Psoas muscle (tissue), 8 donors: Measurements from ENCODE around the gene BICC1. TPM values are rescaled to one million over a fixed set of nuclear protein-coding genes. Genes with fewer than 3 reads are reported as not detected.

Experiments used
- ATAC-seq, 4 donors: fragments of 200-7000 bp; cut with Tn5 transposase; one replicate each; pipeline ENCODE4 v1.9.1; 2020; ENCODE audit warnings: moderate library complexity in 3 of 4, mild to moderate bottlenecking in 2 of 4
- DNase-seq, 2 donors: peaks; one replicate each; pipeline ENCODE4 v3.0.0-alpha.2; 2020
- H3K27ac ChIP-seq: fragments of 200-600 bp; one replicate; pipeline ENCODE4 v1.8.0; 2022
- H3K27me3 ChIP-seq, 3 donors: fragments of 200-600 bp in 1 of 3; one replicate each; pipeline versions ENCODE4 v1.6.1 to v1.8.0; 2013 to 2022; ENCODE audit warnings: low read length in 2 of 3, mild to moderate bottlenecking in 2 of 3, moderate library complexity in 1 of 3; ENCODE audit not compliant: insufficient read depth in 3 of 3
- H3K36me3 ChIP-seq, 2 donors: fragments of 200-600 bp in 1 of 2; one replicate each; pipeline versions ENCODE4 v1.6.1 to v1.8.0; 2013 to 2022; ENCODE audit warnings: low read depth in 1 of 2, mild to moderate bottlenecking in 1 of 2, moderate library complexity in 1 of 2; ENCODE audit not compliant: insufficient read depth in 1 of 2
- H3K4me1 ChIP-seq: fragments of 200-600 bp; one replicate; pipeline ENCODE4 v1.8.0; 2022
- H3K4me3 ChIP-seq: fragments of 200-600 bp; one replicate; pipeline ENCODE4 v1.8.0; 2022; ENCODE audit warnings: mild to moderate bottlenecking
- H3K9me3 ChIP-seq: fragments of 200-600 bp; one replicate; pipeline ENCODE4 v1.8.0; 2022
- CTCF ChIP-seq: fragments of 200-600 bp; IDR thresholded peaks from one replicate; pipeline ENCODE4 v1.8.0; 2022; ENCODE audit warnings: antibody characterized with exemption
- WGBS, 3 donors: extraction: QIAGEN DNeasy Blood & Tissue Kit; methylation state at CpG; one replicate each; pipeline versions ENCODE4 v1.1.6 to v1.1.7; 2013; 5-methylcytosine and 5-hydroxymethylcytosine counted together
- intact Hi-C, 2 donors: fragments of 100-400 bp; cut with DNase I; formaldehyde crosslinking; loops; one replicate each; pipeline versions ENCODE4 v1.11.0 to v1.14.2; 2022
- polyA plus RNA-seq, 3 donors: library from polyadenylated mRNA; stranded (reverse); fragments of 200-250 nt; gene quantifications; one replicate each; pipeline ENCODE4 v1.2.3, GENCODE V29; 2013
- total RNA-seq, 4 donors: library from RNA; stranded (reverse); fragmentation: NEBNext Ultra II Directional in 2 of 4; extraction: Animal tissue kit (Norgen Biotek cat#: 25700) in 2 of 4; gene quantifications; one replicate each; pipeline versions ENCODE4 v1.2.1 to v1.2.4, GENCODE V29; 2021 to 2023
- donor health status: healthy with polysubstance abuse.
- donor health status: DM: no; HTN: no; CAD: no; lungs with moderate emphysema.
- donor health status: Bipolar disorder and iron deficiency.
- donor health status: healthy.
- donor health status: DM: yes; HTN: yes; CAD: no.
- donor health status: DM: no; HTN: no; CAD: no.
- donor health status: DM: no; HTN: no; CAD: no.
- donor health status: DM: yes; HTN: yes; CAD: no.

The BICC1 gene
- total and polyA plus RNA-seq, 7 donors = 4.7 to 13.2 (median 6.9) TPM

GRCh38 chr10:58778966-58779365, 266.3 kb downstream of the BICC1 start:
- 67 to 85% (median 72%) methylated on average over 2 of the region's 2 CpGs for WGBS, 3 donors
- no peak for TF ChIP-seq CTCF
- DNase-seq = no peak
- H3K36me3 ChIP-seq = no peaks in the 10 kb centered on the region
- H3K27ac ChIP-seq = no peak overlapping the region
- no peak overlapping the region for H3K4me3 ChIP-seq
- ATAC-seq = no peak
- intact Hi-C loops = no loop called here
- H3K9me3 ChIP-seq = no peaks in the 10 kb centered on the region
- H3K4me1 ChIP-seq = peaks cover 7% of the 10 kb centered on the region
- no peaks in the 10 kb centered on the region for H3K27me3 ChIP-seq

GRCh38 chr10:58779594-58779993, 266.9 kb downstream of the BICC1 start:
- TF ChIP-seq CTCF = no peak
- WGBS, 3 donors = 67 to 73% (median 69%) methylated on average over 5 of the region's 5 CpGs
- Histone ChIP-seq H3K27me3 (no peaks in the 10 kb centered on the region), H3K4me3 (no peak overlapping the region), H3K36me3 (no peaks in the 10 kb centered on the region), H3K4me1 (peaks cover 7% of the 10 kb centered on the region), H3K27ac (no peak overlapping the region), H3K9me3 (no peaks in the 10 kb centered on the region)
- intact Hi-C loops = no loop called here
- no peak for DNase-seq
- no peak for ATAC-seq

GRCh38 chr10:58780476-58780875, 267.8 kb downstream of the BICC1 start:
- intact Hi-C loops = loop anchor here (5.0 to 10.0 kb wide), 5 partner anchors 172 to 684 kb away; partner anchors contain the start of gene PHYHIPL (in 1 of the 2)
- Histone ChIP-seq H3K9me3 (no peaks in the 10 kb centered on the region), H3K4me3 (no peak overlapping the region), H3K4me1 (peaks cover 7% of the 10 kb centered on the region), H3K27me3 (no peaks in the 10 kb centered on the region), H3K36me3 (peaks cover 0 to 6% of the 10 kb centered on the region in 2 donors), H3K27ac (no peak overlapping the region)
- no peak for TF ChIP-seq CTCF
- no peak for DNase-seq
- ATAC-seq = no peak

- Histone ChIP-seq H3K27me3 (no peaks in the 10 kb centered on the region), H3K4me1 (peaks cover 3% of the 10 kb centered on the region), H3K36me3 (peaks cover 0 to 6% of the 10 kb centered on the region in 2 donors), H3K27ac (peak overlapping the region; percentile 42), H3K9me3 (no peaks in the 10 kb centered on the region), H3K4me3 (no peak overlapping the region)
- TF ChIP-seq CTCF = peak; percentile 63
- no peak for DNase-seq
- 20 to 24% (median 22%) methylated on average over 5 of the region's 5 CpGs for WGBS, 3 donors
- ATAC-seq = peak in 3 of 4 donors; percentile 41 to 80 (median 66)
- intact Hi-C loops = loop anchor here (5.0 to 10.0 kb wide), 5 partner anchors 170 to 683 kb away; partner anchors contain the start of gene PHYHIPL (in 1 of the 2)
Measured at GRCh38 chr10:58781873-58782488, 269.3 kb downstream of the BICC1 start.
